Measurements from ENCODE around the gene ORAI1.
A peak's percentile ranks its signal among the peaks of the same experiment; 100 is the strongest.
"Not testable (repeated sequence)": the region's sequence is repeated elsewhere in the genome, so short reads cannot be mapped to it uniquely, and the experiment has no call there.

The ORAI1 gene

DNA sequence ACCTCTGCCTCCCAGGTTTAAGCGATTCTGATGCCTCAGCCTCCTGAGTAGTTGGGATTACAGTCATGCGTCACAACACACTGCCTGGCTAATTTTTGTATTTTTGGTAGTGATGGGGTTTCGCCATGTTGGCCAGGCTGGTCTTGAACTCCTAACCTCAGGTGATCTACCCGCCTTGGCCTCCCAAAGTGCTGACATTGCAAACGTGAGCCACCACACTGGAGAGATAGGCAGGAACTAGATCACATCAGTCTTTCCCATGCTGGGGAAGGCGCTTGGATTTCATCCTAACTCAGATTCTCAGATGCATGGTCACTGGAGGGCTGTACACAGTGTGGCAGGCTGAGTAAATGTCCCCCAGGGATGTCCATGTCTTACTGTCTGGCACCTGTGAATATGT, 18.0 kb upstream of the ORAI1 start:
- DNase-seq, result no peak

DNA sequence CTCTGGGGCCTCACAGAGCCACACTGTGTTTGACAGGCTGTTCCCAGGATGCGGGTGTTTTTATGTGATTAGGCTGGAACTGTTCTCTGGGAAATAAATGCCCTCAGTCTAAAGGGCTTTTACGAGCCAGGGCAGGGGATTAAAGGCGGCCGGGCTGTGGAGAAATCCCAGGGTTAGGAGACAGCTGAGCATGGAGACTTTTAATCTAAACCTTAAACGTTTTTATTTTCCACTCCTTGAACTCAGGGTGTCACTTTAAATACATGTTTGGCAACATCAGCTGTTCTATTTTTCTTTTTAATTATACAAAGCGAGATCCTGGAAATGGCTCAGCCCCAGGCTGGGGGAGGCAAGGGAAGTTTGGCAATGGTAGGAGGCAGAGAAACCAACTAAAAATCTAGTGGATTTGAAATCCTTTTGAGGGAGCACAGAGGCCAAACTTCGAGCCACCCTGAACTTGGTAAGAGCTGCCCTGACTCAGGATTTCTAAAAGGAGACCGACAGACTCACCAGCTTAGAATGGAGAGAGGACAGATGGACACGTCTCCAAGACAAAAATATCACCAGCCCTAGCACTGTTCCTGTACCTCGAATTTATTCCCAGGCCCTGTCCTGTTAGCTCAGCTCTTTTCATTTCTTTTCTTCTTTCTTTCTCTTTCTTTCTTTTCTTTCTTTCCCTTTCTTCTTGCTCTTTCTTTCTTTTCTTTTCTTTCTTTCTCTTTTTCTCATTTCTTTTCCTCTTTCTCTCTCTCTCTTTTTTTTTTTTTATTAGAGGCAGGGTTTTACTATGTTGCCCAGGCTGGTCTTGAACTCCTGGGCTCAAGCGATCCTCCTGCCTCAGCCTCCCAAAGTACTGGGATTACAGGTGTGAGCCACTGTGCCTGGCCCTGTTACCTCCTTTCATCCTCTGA, 15.8 kb upstream of the ORAI1 start:
- DNase-seq, result no peak

DNA sequence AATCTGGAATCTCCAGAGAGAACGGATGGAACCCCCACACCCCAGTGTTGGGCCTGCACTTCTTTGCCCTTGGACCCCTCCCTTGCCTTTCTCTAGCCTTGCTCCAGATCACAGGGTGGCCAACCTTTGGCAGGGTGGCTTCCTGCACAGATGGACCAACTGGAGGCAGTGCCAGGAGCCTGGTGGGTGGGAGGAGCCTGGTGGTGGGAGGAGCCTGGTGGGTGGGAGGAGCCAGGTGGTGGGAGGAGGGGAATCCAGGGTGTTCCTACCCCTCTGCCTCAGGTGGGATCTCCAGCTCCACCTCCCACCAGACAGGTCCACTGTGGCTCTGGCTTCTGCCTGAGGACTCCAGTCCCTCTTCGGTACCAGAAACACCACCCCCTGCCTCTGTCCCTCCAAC, 15.0 kb upstream of the ORAI1 start:
- no peak for DNase-seq

DNA sequence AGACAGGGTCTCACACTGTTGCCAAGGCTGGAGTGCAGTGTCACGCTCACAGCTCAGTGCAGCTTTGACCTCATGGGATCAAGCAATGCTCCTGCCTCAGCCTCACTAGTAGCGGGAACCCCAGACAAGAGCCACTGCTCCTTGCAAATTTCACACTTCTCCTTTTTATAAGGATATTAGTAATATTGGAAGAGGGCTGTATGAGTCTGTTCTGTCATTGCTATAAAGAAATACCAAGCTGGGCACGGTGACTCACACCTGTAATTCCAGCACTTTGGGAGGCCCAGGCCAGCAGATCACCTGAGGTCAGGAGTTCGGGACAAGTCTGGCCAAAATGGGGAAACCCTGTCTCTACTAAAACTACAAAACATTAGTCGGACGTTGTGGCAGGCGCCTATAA, 12.9 kb upstream of the ORAI1 start:
- DNase-seq, result no peak

DNA sequence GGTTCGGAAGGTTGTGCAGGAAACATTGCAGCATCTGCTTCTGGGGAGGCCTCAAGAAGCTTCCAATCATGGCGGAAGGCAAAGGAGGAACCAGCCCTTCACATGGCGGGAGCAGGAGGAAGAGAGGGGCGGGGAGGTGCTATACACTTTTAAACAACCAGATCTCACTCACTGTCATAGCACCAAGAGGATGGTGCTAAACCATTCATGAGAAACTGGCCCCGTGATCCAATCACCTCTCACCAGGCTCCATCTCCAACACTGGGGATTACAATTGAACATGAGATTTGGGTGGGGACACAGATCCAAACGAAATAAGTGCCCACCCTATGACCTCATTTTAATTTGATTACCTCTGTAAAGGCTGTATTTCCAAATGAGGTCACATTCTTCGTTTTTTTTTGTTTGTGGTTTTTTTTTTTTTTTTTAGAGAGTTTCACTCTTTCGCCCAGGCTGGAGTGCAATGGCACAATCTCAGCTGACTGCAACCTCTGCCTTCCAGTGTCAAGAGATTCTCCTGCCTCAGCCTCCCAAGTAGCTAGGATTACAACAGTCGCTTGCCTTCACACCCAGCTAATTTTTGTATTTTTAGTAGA, 11.4 kb upstream of the ORAI1 start:
- no peak for DNase-seq

DNA sequence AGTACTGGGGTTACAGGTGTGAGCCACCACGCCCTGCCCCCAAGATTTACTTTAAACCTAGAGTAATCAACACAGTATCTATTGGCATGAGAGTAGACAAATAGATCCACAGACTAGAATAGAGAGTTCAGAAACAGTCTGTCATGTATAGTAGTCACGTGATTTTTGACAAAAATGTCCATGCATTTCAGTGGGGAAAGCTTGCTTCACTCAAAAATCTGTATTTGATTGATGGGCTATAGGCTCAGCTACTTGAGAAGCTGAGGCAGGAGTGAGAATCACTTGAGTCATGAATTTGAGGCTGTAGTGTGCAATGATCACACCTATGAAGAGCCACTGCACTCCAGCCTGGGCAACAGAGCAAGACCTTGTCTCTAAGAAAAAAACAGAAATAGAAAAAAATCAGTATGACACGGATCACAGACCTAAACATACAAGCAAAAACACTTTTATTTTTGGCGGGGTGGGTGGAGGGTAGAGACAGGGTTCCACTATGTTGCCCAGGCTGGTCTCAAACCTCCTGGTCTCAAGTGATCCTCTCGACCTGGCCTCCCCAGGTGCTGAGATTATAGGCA, 7.6 kb upstream of the ORAI1 start:
- DNase-seq, result no peak

DNA sequence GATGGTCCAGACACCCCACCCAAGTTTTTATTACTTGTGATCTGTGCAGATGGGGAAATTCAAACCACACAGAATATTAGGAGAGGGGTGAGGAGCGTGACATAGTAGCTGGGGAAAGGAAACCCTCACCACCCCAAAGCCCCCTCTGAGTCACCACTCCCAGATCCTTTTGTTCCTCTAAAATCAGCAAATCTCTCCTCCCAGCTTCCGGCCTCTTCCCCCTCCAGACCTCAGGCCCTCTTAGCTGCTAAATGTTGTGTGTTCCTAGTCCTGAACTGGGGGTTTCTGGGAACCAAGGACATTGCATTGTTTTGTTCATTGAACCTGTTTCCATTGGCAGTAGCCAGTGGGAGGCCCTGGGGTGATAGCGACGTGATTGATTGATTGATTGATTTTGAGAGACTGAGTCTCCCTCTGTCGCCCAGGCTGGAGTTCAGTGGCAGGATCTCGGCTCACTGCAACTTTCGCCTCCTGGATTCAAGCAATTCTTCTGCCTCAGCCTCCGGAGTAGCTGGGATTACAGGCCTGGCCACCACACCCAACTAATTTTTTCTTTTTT, 5.9 kb upstream of the ORAI1 start:
- DNase-seq, result no peak

DNA sequence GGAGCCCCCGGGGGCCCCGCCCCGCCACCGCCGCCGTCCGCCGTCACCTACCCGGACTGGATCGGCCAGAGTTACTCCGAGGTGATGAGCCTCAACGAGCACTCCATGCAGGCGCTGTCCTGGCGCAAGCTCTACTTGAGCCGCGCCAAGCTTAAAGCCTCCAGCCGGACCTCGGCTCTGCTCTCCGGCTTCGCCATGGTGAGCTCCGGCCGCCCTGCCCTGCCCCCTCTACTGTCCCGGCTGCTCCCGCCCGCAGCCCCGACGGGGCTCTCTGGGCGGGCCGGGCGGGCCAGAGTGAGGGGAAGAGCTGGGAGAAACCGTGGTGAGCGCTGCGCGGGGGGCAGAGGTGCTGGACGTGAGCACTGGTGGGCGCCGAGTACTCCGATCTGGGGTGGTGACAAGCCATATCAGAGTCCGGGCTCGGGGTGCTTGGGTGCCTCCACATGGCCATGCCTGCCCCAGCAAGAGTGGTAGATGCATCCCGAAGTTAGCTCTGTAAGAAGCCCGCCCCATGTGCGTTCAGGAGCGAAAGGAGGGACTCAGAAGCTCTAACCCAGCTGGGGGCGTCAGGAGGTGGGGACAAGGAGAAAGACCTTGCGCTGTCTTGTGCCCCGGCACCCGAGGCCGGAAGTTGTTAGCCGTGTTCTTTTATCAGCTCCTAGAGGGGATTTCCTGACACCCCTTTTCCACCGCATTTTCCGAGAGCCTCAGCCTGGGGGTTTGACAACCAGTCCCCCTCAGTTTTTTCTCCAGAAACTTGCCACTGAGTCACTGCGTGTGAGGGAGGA, 717 bp downstream of the ORAI1 start:
- peak; percentile 74 for DNase-seq

DNA sequence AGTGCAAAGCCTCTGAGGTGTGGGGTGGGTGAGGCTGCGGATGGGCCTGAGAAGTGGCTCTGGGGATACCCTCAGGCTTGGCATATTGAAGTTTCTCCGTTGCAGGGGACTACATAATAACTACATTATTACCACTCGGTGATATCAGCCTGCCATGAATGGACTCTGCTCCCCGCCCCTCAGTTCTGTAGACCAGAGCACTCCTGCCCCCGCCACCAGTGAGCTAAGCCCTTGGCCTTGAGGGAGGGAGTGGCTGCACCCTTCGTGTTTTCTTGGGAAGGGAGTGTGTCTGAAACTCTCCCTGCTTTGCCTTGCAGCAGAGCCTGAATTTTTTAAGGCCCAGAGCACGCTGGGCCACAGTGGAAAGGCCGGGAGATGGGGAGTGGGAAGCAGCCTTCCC, 1.7 kb downstream of the ORAI1 start:
- no peak for DNase-seq

DNA sequence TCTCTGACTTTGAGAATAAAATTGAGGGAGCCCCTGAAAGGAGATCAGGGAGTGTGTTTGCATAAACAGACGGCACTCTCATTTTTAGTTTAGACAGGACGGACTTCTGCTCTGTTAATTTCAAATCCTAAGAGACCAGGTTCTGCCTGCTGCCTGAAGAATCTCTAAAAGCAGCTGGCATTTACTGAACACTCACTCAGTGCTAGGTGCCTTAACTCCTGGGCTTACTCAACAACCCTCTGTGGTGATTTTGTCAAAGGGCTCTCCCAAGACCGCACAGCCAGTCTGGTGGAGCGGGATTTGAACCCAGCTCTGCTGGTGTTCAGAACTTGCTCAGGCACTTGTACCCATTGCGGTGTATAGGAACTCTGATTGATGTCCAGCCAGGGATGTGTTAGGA, 2.2 kb downstream of the ORAI1 start:
- DNase-seq, result no peak

DNA sequence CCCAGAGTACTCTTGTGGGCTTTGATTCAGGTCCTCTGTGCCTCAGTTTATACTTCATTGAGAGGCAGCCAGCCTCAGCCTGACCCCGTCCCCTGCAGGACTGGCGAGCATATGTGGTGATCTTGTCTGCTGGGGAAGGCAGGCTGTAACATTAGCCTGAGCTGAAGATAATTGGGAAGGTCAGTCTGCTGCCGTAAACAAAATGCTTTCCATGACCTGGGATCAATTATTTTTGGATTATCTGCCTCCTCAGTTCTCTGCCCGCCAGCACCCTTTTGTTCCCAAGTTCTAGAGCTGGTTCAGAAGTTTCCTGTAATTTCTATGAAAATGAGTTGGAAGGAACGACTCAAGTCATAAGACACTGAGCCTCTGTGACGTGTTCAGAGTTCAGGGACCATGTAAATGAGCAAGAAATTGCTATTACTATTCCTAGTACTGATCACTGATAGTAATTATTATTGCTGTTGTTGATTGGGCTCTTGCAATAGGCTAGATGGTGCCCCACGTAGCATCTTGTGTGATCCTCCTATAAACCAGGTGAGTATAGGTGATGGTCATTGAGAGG, 4.5 kb downstream of the ORAI1 start:
- no peak for DNase-seq

DNA sequence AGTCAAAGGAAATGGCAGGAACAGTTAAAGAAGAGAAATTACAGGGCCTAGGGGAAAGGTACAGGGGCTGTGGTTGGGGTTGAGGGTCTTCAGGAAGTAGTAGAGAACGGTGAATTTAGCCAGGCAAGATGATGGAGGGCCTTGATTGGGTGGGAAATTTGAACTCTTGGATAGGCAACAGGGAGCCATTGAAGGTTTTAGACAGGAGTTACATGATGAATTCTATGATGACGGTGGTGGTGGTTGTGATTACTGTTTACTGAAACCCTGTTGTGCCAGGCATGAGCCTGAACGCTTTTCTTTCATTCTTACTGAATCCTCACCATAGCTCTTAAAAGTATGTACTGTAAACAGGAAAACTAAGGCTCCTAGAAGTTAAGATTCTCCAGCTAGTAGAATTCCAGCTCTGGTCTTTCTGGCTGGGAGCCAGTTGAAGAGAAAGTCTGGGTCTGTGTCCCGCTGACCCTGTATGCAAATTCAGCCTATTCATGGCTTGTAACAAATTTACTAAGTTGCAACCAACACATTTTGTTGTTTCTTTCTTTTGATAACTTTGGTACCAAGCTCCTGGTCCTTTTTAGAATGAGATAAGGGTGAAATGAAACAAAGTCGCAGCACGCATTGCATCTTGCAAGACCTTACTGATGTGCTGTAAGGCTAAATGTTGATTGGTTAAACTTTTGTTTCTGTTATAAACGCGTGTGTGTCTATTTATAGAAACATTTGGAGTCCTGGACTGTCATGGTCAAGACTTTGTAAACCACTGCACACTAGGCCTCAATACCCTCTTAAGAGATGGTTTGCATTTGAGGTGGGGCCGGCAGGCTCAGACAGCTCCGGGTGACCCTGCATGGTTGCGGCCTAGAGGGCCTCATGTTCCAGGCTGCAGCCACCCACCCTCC, 6.0 kb downstream of the ORAI1 start:
- no peak for DNase-seq

DNA sequence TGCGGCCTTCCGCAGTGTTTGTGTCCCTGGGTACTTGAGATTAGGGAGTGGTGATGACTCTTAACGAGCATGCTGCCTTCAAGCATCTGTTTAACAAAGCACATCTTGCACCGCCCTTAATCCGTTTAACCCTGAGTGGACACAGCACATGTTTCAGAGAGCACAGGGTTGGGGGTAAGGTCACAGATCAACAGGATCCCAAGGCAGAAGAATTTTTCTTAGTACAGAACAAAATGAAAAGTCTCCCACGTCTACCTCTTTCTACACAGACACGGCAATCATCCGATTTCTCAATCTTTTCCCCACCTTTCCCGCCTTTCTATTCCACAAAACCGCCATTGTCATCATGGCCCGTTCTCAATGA, 7.5 kb downstream of the ORAI1 start:
- DNase-seq, result not testable (repeated sequence)

DNA sequence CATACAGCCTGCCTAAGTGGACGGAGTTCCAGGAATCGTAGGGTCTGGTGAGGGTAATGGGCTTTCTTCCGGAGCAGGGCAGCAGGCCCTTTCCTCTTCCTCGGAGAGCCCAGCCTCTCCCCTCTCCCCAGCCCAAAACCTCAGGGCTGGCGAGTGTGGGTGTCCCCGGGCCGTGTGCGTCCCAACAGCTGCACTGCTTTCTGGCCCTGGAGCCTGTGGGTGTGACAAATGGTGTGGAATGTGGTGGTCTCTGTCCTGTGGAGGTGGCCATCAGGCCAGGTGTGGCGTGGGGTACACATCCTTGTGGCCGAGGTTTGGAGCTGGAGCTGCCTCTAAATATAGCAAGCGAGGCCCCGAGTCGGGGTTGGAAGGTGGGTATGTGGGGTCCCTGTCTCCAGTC, 8.5 kb downstream of the ORAI1 start:
- DNase-seq, result no peak

DNA sequence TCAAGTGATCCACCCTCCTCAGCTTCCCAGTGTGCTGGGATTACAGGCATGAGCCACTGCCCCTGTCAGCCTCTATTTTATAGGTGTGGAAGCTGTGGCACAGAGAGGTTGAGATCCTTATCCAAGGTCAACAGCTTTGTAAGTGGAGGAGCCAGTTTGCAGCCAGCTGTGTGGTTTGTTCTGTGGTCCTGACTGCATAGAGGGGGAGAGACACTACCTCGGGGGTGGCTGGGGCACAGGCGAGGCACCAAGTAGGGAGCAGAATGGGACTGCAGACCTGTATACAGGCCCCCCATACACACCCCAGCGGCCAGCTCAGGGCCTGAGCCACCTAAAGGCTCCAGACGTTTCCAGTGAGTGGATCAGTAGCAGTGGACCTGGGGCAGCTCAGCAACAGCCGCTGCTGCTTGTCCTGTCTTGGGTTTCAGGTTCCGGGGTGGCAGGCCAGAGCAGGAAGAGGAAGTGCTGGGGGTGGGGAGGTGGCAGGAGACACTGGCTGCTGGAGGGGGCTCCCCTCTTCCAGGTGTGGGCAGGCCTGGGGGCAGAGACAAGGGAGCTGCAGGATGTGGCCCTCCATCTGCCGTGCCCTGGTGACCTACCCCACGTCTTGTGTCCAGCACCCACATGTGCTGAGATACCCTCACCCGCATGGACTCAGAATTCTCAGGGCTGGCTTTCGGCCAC, 11.0 kb downstream of the ORAI1 start:
- peak; percentile 24 for DNase-seq

DNA sequence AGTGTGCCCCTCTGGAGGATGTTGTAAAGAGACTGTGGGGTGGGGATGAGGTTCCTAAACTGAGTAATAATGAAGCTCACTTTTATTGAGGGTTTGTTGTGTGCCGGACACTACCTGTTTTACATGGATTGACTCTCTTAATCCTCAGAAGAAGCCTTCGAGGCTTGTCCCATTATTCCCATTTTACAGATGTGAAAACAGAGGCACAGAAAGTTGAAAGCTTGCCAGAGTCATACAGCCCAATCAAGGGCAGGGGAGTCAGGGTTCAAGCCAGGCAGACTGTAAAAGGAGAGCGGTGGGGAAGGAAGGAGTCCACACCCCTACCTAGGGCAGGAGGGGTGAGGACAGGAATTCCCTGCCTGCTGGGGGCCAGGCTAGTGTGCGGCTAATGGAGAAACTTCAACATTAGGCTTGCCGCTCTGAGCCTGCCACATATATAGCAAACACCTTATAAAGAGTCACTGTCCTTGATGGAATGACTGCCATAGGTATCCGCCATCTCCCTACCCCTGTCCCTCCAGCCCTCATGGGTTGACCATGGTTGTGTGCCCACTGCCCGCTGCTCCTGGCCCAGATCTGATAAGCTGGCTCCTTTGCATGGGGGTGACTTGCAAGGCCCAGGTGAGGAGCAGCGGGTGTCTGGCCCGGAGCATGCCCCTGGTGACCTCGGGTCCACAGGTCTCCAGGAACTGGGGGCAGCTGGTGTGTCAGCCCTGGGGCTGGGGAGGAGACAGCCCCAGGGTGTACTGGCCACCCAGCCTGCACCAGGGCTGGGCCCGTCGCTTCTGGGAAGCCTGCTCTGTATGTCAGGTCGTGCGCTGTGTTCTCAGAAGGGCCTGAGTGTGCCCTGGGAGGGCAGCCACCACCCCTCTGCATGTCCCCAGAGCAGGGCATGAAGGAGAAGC, 12.2 kb downstream of the ORAI1 start:
- no peak for DNase-seq

DNA sequence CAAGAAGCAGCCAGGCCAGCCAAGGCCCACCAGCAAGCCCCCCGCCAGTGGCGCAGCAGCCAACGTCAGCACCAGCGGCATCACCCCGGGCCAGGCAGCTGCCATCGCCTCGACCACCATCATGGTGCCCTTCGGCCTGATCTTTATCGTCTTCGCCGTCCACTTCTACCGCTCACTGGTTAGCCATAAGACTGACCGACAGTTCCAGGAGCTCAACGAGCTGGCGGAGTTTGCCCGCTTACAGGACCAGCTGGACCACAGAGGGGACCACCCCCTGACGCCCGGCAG, 15.0 kb downstream of the ORAI1 start:
- DNase-seq, result no peak

DNA sequence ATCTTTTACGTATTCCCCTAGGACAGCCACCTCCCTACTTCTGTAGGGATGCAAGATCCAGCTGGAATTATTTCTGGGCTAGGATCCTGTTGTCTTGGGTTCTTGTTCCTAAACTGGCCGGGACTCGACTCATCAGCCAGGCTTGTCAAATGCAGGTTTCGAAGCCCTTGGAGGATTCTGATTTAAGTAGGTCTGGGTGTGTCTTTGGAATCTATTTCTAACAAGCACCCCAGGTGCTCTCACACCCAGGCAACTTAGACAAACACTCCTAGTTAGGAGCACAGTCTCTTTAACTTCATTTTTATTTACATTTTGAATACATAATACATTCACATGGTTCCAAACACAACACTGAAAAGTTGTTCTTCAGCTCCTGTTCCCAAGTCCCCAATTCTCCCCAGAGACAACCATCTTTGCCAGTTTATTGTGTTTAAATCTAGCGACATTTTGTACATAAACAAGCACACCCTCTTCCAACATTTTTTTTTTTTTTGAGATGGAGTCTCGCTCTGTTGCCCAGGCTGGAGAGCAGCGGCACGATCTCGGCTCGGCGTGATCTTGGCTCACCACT, 22.2 kb downstream of the ORAI1 start:
- DNase-seq, result no peak

DNA sequence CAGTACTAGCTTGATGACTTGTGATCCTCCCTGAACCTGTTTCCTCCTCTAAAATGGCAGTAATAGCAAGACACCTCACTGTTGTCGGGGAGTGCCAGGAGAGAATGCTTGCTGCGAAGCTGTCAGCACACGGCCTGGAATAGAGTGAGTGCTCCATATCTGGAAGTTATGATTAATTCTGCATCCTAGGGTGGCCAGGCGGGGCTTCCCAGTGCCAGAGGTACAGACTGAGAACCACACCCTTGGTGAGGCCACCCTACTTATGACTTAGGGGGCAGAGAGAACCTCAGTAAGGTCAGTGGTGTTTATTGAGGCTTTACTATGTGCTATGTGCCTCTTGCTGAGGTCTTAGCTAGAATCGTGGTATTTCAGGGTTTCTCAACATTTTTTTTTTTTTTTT, 23.0 kb downstream of the ORAI1 start:
- DNase-seq, result no peak

DNA sequence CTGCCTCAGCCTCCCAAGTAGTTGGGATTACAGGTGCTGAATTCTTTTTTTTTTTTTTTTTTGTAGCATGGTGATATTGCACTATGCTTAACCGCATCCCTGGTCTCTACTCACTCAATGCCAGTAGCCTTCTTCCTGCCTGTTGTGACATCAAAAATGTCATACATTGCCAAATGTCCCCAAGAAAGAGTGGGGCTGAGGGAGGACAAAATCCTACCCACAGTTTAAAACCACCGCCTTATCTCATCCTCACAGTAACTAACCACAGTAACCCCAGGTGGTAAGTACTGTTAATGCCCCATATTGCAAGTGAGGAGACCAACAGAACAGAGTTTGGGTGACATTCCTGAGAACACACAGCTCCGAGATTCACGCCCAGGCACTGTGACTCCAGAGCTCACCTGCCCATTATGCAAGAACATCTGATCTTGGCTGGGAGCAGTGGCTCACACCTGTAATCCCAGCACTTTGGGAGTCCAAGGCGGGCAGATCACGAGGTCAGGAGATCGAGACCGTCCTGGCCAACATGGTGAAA, 23.6 kb downstream of the ORAI1 start:
- DNase-seq, result no peak

Data from T-helper 9 cell (primary cell).